Ovary (tissue), 3 donors: ENCODE data around the gene CABLES1.

Experiments used
- EP300 ChIP-seq: sonication (generic); formaldehyde crosslinking; IDR thresholded peaks from one replicate; pipeline ENCODE4 v1.6.1; 2017; ENCODE audit warnings: antibody characterized with exemption
- POLR2A ChIP-seq: fragments of 450-650 bp; IDR thresholded peaks from one replicate; pipeline ENCODE4 v1.6.1; 2017; ENCODE audit warnings: antibody characterized with exemption, mild to moderate bottlenecking, moderate library complexity
- TF ChIP-seq, protein P1 (sequence below), 3 donors: fragments of 450-650 bp in 2 of 3; fragments of 200-600 bp in 1 of 3; IDR thresholded peaks; one replicate each; pipeline versions ENCODE4 v1.5.1 to v1.8.0; 2016 to 2022; ENCODE audit warnings: antibody characterized with exemption in 3 of 3, mild to moderate bottlenecking in 1 of 3
- donor health status: DM: no; HTN: no; CAD: no.

DNA sequence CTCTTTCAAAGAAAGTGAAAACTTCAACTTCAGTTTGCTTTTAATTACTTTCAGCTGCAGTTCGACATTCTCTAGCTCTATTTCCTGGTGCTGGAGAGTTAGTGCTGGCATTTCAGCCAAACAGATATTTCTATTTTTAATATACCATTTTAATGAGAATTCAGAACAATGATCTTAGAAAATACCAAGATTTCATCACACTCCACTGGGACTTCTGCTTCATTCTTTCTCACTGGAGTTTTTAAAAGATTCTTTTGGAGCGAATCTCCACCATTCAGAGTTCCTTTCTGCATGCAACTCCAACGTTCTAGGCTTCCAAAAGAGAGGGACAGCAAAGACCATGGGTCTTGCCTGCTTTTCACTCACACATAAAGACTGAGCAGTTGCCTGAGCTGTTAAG is 94.2 kb downstream of the CABLES1 start:
- no peak for TF ChIP-seq POLR2A
- TF ChIP-seq EP300: no peak
- TF ChIP-seq, protein P1, sequence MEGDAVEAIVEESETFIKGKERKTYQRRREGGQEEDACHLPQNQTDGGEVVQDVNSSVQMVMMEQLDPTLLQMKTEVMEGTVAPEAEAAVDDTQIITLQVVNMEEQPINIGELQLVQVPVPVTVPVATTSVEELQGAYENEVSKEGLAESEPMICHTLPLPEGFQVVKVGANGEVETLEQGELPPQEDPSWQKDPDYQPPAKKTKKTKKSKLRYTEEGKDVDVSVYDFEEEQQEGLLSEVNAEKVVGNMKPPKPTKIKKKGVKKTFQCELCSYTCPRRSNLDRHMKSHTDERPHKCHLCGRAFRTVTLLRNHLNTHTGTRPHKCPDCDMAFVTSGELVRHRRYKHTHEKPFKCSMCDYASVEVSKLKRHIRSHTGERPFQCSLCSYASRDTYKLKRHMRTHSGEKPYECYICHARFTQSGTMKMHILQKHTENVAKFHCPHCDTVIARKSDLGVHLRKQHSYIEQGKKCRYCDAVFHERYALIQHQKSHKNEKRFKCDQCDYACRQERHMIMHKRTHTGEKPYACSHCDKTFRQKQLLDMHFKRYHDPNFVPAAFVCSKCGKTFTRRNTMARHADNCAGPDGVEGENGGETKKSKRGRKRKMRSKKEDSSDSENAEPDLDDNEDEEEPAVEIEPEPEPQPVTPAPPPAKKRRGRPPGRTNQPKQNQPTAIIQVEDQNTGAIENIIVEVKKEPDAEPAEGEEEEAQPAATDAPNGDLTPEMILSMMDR (IDR thresholded peaks at IDR 0.05): no peak
